K562 (cell line): ENCODE results near the gene HOXC11. TPM values are rescaled to one million over a fixed set of nuclear protein-coding genes. Genes with fewer than 3 reads are reported as not detected.

Experiments
- ATF2 ChIP-seq: sonication (generic); formaldehyde crosslinking; IDR thresholded peaks from 2 replicates; pipeline ENCODE4 v1.8.1; 2022; ENCODE audit warnings: missing genetic modification reagents
- ETV6 ChIP-seq, 3 experiments: fragments of 150-350 bp in 1 of 3; sonication (generic) in 1 of 3; formaldehyde crosslinking in 1 of 3; IDR thresholded peaks; 2 replicates each; pipeline versions ENCODE4 v1.6.1 to v1.8.0; 2014 to 2022; ENCODE audit warnings: borderline replicate concordance in 2 of 3, low read depth in 2 of 3, antibody characterized with exemption in 1 of 3, low read length in 1 of 3, mild to moderate bottlenecking in 1 of 3, missing genetic modification reagents in 1 of 3
- ILF3 ChIP-seq: fragments of 450-650 bp; IDR thresholded peaks from 2 replicates; pipeline ENCODE4 v1.6.1; 2018; ENCODE audit warnings: antibody characterized with exemption, mild to moderate bottlenecking, moderate library complexity, borderline replicate concordance
- MLLT1 ChIP-seq, 2 experiments: fragments of 450-650 bp; IDR thresholded peaks; 2 replicates each; pipeline ENCODE4 v1.6.1; 2016
- NFRKB ChIP-seq: fragments of 450-650 bp; IDR thresholded peaks from 2 replicates; pipeline ENCODE4 v1.6.1; 2016; ENCODE audit warnings: low read depth
- RERE ChIP-seq: sonication (generic); formaldehyde crosslinking; IDR thresholded peaks from 2 replicates; pipeline ENCODE4 v1.8.0; 2023; ENCODE audit warnings: missing genetic modification reagents, mild to moderate bottlenecking, borderline replicate concordance
- SMARCA4 ChIP-seq: fragments of 450-650 bp; IDR thresholded peaks from 2 replicates; pipeline ENCODE4 v1.6.1; 2016
- SREBF2 ChIP-seq: sonication (generic); formaldehyde crosslinking; IDR thresholded peaks from 2 replicates; pipeline ENCODE4 v1.4.0; 2020; ENCODE audit warnings: mild to moderate bottlenecking, missing genetic modification reagents
- TFAM ChIP-seq: fragments of 250-450 bp; sonication (Bioruptor Pico); conservative IDR thresholded peaks from 2 replicates; pipeline ENCODE4 v1.5.0; 2021; ENCODE audit warnings: mild to moderate bottlenecking, moderate library complexity
- ZNF408 ChIP-seq: fragments of 250-450 bp; sonication (Bioruptor Pico); IDR thresholded peaks from 2 replicates; pipeline ENCODE4 v1.4.0; 2020; ENCODE audit warnings: low read depth, mild to moderate bottlenecking, moderate library complexity
- polyA plus RNA-seq, 8 experiments: library from polyadenylated mRNA; depleted of rRNA in 4 of 8; stranded (reverse) in 5 of 8; unstranded in 3 of 8; fragments of >200 nt; fragmentation: Nextera tagmentation in 2 of 8; fragmentation: Illumina TruSeq in 1 of 8; extraction: Ambion mirVana in 2 of 8; extraction: Trizol in 1 of 8; gene quantifications; 2 replicates each; pipeline versions ENCODE4 v1.2.1 to v1.2.3, GENCODE V29; 2011 to 2014; ENCODE audit warnings: inconsistent platforms in 1 of 8, missing spikeins in 1 of 8
- total RNA-seq, 7 experiments: library from RNA; depleted of rRNA in 6 of 7; stranded (reverse); fragments of >200 nt in 6 of 7; fragmentation: Illumina TruSeq in 2 of 7; extraction: Trizol in 2 of 7; gene quantifications; 2 replicates each; pipeline versions ENCODE4 v1.2.1 to v1.2.3, GENCODE V29; 2011 to 2021; ENCODE audit warnings: low replicate concordance in 1 of 7
- TF ChIP-seq, protein P1 (sequence below): fragments of 250-450 bp; sonication (Bioruptor Pico); IDR thresholded peaks from 2 replicates; pipeline ENCODE4 v1.8.0; 2021; ENCODE audit warnings: moderate library complexity, mild to moderate bottlenecking, inconsistent platforms
- TF ChIP-seq, protein P2 (sequence below): fragments of 450-650 bp; formaldehyde crosslinking; IDR thresholded peaks from 2 replicates; pipeline ENCODE4 v1.4.0; 2020; ENCODE audit warnings: mild to moderate bottlenecking, moderate library complexity
- TF ChIP-seq, protein P3 (sequence below): fragments of 250-450 bp; sonication (Bioruptor Pico); IDR thresholded peaks from 2 replicates; pipeline ENCODE4 v1.5.0; 2021; ENCODE audit warnings: mild to moderate bottlenecking, borderline replicate concordance

The HOXC11 gene
- total and polyA plus RNA-seq, 9 of the 15 experiments (the other 6 are each of a cell fraction or from before 2014, with no cell fraction given), result not detected

- TF ChIP-seq, protein P1, sequence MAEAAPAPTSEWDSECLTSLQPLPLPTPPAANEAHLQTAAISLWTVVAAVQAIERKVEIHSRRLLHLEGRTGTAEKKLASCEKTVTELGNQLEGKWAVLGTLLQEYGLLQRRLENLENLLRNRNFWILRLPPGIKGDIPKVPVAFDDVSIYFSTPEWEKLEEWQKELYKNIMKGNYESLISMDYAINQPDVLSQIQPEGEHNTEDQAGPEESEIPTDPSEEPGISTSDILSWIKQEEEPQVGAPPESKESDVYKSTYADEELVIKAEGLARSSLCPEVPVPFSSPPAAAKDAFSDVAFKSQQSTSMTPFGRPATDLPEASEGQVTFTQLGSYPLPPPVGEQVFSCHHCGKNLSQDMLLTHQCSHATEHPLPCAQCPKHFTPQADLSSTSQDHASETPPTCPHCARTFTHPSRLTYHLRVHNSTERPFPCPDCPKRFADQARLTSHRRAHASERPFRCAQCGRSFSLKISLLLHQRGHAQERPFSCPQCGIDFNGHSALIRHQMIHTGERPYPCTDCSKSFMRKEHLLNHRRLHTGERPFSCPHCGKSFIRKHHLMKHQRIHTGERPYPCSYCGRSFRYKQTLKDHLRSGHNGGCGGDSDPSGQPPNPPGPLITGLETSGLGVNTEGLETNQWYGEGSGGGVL (CRISPR knock-in tag), result no peak
- TF ChIP-seq SMARCA4 (no peak), TFAM (CRISPR knock-in tag) (no peak), ZNF408 (CRISPR knock-in tag) (no peak), SREBF2 (CRISPR knock-in tag) (no peak), RERE (CRISPR knock-in tag) (0 out of 2 replicates have a peak, but pooled peaks have one; percentile 26), MLLT1 (IDR thresholded peaks at IDR 0.05) (peak in 1 of 2 experiments; percentile 7; a peak in 1 of 4 replicates), ILF3 (no peak), ATF2 (CRISPR knock-in tag) (no peak), NFRKB (no peak), ETV6 (IDR thresholded peaks at IDR 0.05; ENCODE audit: borderline replicate concordance in 1 of 2, low read depth in 2 of 2, low read length in 1 of 2) (no peak), ETV6 (CRISPR knock-in tag; IDR thresholded peaks at IDR 0.05; ENCODE audit: borderline replicate concordance) (no peak)
- TF ChIP-seq, protein P2, sequence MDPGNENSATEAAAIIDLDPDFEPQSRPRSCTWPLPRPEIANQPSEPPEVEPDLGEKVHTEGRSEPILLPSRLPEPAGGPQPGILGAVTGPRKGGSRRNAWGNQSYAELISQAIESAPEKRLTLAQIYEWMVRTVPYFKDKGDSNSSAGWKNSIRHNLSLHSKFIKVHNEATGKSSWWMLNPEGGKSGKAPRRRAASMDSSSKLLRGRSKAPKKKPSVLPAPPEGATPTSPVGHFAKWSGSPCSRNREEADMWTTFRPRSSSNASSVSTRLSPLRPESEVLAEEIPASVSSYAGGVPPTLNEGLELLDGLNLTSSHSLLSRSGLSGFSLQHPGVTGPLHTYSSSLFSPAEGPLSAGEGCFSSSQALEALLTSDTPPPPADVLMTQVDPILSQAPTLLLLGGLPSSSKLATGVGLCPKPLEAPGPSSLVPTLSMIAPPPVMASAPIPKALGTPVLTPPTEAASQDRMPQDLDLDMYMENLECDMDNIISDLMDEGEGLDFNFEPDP (CRISPR knock-in tag), result no peak
- TF ChIP-seq, protein P3, sequence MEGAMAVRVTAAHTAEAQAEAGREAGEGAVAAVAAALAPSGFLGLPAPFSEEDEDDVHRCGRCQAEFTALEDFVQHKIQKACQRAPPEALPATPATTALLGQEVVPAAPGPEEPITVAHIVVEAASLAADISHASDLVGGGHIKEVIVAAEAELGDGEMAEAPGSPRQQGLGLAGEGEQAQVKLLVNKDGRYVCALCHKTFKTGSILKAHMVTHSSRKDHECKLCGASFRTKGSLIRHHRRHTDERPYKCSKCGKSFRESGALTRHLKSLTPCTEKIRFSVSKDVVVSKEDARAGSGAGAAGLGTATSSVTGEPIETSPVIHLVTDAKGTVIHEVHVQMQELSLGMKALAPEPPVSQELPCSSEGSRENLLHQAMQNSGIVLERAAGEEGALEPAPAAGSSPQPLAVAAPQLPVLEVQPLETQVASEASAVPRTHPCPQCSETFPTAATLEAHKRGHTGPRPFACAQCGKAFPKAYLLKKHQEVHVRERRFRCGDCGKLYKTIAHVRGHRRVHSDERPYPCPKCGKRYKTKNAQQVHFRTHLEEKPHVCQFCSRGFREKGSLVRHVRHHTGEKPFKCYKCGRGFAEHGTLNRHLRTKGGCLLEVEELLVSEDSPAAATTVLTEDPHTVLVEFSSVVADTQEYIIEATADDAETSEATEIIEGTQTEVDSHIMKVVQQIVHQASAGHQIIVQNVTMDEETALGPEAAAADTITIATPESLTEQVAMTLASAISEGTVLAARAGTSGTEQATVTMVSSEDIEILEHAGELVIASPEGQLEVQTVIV (CRISPR knock-in tag), result no peak
Measured at GRCh38 chr12:53995002-53995377, 22.1 kb downstream of the HOXC11 start (continued).
